GM19099 (cell line): ENCODE measurements around the gene DUS2.

Experiments
- POLR2A ChIP-seq: IDR thresholded peaks from 3 replicates; pipeline ENCODE4 v1.6.1; 2011; ENCODE audit warnings: low read depth; ENCODE audit not compliant: insufficient read length; ENCODE audit errors: extremely low read depth

Gene DUS2

DNA sequence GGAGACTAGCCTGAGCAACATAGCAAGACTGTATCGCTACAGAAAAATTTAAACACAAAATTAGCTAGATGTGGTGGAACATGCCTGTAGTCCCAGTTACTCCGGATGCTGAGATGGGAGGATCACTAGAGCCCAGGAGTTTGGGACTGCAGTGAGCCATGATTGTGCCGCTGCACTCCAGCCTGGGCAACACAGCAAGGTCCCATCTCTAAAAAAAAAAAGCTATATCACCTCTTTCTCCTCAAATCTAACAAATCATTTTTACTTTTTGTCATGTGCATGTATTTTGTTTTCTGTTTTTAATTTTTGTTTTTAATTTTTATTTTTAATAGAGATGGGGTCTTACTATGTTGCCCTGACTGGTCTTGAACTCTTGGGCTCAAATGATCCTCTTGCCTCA, 5.9 kb downstream of the DUS2 start:
- no peak for TF ChIP-seq POLR2A

DNA sequence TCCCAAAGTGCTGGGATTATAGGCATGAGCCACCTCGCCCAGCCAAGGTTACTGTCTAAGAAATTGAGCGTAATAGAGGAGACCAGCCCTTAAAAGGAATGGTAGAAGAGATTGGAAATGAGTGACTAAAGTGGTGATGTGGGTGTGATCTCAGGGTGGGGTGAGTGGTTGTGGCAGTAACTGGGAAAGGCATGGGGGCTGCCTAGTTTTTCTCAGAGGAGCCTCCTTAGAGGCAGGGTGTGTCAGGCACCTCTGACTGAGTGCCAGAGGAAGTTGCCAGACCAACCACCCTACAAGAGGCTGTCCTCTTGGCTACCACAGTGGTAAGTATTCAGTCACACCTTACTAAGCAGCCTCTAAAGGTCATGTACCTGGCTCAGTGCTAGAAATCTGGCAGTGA, 8.9 kb downstream of the DUS2 start:
- no peak for TF ChIP-seq POLR2A

DNA sequence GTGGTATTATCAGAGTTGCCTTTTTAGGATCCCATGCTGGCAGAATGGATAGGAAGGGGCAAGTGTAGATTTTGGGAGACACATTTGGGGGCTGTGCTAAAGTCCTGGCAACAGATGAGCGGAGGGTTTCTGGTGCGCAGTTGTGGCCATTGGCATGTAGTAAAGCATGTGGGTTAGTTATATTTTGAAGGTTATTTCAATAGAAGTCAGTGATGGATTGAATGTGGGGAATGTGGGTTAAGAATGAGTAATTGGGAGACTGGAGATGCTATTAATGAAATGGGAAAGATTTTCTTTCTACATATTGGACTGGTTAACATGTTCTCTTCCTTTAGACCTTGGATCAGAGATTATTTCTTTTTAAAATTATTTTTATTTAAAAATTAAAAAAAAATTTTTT, 10.0 kb downstream of the DUS2 start:
- TF ChIP-seq POLR2A = no peak

DNA sequence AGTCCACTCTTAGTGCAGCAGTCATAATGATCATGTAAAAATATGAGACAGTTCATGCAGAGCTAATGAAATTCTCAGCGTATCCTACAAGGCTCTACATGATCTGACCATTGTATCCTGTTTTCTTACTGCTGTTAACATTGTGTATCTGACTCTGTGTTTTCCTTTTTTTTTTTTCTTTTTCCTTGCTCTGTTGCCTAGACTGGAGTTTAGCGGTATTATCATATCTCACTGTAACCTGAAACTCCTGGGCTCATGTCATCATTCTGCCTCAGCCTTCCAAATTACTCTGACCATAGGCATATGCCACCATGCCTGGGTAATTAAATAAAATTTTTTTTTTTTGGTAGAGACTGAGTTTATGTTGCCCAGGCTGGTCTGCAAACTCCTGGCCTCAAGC, 12.1 kb downstream of the DUS2 start:
- TF ChIP-seq POLR2A = no peak

DNA sequence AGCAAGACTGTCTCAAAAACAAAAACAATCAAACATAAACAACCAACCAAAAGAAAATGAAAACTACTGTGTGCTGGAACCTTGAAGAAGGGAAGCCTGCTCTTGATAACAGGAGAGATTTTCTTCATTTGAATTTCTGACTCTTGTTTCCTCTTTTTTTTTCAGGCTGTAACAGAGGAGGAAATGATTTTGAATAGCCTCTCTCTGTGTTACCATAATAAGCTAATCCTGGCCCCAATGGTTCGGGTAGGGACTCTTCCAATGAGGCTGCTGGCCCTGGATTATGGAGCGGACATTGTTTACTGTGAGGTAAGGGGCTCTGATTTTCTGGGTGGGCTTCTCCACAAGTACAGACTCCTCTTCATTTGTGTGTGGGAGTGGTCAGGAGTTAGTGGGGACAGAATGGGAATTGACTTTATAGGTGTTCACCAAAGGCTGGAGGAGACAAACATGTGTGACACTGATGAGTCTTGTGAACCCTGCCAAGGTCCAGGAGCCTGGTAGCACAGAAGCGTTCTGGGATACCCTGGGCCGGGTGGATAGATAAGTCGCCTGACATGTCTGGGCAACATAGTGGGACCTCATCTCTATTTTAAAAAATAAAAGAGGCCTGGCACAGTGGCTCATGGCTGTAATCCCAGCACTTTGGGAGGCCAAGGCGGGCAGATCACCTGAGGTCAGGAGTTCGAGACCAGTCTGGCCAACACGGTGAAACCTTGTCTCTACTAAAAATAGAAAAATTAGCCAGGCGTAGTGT, 14.9 kb downstream of the DUS2 start:
- peak; percentile 40 for TF ChIP-seq POLR2A

DNA sequence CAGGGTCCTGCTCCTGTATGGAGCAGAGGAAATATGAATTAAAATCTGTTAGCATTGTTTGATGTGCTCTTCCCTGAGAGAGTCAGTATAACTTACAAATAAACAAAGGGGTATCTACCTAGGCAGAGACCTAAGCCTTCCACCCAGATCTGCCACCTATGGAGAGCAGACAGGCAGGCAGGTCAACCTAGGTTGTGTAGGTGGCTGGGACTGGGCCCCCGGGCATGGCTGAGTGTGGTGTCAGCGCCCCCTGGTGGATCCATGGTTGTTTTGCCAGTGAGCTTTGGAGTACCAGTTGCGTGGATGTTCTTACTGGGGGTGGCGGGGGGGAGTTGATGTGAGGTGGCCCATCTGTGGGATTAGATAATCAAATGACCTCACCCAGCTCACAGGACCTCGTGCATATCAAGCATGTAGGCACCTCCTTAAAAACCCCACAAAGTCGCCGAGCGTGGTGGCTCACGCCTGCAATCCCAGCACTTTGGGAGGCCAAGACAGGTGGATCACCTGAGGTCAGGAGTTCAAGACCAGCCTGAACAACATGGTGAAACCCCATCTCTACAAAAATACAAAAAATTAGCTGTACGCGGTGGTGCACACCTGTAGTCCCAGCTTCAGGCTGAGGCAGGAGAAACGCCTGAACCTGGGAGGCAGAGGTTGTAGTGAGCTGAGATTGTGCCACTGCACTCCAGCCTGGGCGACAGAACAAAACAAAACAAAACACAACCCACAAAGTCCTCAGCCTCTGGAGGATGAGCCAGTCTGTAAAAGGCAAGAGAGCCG, 17.6 kb downstream of the DUS2 start:
- no peak for TF ChIP-seq POLR2A

DNA sequence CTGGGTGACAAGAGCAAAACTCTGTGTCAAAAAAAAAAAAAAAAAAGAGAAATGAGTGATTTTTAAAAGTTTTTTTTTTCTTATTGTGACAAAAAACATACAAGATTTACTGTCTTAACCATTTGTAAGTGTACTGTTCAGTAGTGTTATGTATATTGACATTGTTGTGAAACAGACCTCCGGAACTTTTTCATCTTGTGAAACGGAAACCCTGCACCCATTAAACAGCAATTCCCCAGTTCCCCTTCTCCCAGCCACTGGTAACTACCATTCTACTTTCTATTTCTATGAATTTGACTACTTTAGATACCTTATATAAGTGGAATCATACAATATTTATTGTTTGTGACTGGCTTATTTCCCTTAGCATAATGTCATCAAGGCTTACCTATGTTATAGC, 18.7 kb downstream of the DUS2 start:
- no peak for TF ChIP-seq POLR2A

DNA sequence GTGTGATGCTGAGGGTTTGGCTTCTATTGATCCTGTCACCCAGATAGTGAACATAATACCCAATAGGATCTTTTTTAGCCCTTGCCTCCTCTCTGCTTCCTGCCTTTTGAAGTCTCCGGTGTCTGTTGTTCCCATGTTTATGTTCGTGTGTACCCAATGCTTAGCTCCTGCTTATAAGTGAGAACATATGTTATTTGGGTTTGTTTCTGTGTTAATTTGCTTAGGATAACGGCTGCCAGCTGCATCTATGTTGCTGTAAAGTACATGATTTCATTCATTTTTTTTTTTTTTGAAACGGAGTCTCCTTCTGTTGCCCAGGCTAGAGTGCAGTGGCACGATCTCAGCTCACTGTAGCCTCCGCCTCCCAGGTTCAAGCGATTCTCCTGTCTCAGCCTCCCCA, 23.0 kb downstream of the DUS2 start:
- no peak for TF ChIP-seq POLR2A

DNA sequence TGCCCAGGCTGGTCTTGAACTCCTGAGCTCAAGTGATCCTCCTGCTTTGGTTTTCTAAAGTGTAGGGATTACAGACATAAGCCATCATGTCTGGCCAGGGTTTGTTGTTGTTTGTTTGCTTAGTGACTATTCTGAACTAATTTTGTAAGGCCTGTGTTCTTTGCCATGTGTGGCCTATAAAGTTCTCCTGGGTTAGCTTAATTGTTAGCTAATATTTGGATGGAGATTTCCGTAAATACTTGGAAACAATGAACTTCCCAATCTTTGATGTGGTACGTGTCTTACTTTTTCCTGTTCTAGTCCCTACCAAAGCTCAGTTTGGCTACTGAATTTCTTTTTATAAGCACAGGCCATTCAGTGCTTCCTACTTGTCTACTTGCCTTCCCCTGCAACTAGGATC, 24.9 kb downstream of the DUS2 start:
- TF ChIP-seq POLR2A = no peak

DNA sequence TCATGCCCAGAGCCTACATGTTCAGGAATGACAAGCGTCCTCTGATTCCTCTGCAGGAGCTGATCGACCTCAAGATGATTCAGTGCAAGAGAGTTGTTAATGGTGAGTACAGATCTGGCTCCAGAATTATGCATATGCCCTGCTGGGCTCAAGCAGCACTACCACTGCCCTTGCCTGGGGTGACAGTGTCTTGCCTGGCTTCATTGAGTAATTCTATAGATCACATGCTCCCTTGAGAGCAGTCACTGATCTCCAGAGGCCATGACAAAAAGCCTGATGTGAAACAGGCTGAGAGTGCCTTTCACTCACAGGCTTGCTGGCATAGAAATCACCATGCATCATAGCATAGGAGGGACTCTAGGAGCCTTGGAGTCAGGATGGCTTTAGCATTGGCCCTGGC, 26.4 kb downstream of the DUS2 start:
- TF ChIP-seq POLR2A = no peak

DNA sequence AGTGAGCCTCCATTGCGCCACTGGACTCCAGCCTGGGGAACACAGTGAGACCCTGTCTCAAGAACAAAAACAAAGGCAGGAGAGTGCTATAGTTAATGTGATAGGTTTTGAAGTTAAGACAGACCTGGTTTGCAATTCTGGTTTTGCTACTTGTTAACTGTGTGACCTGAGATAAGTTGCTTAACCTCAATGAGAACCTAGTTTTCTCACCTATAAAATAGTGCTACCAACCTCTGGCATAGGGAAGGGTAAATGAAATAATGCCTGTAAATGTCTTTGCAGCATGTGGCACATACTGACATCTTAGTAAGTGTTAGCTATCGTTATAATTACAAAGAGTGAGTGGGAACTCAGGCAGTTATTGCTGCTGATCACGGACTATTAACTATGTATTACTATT, 32.3 kb downstream of the DUS2 start:
- TF ChIP-seq POLR2A = no peak

DNA sequence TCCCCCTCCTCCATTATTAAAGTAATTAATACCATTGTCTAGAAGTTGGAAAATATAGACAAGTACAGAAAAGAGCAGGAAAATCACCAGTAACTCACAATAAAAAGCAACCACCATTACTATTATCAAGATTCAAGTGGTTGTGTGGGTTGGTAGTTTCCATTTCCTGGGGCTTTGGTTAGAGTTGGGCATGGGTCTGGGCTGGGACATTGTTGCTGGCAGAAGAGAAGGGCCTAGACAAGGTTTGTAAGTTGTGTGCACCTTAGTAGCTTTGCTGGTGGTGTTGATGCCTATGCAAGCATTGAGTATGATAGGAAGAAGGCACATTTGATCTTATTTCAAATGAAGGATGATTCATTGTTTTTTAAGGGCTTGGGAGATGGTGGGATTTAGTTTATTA, 36.7 kb downstream of the DUS2 start:
- no peak for TF ChIP-seq POLR2A

DNA sequence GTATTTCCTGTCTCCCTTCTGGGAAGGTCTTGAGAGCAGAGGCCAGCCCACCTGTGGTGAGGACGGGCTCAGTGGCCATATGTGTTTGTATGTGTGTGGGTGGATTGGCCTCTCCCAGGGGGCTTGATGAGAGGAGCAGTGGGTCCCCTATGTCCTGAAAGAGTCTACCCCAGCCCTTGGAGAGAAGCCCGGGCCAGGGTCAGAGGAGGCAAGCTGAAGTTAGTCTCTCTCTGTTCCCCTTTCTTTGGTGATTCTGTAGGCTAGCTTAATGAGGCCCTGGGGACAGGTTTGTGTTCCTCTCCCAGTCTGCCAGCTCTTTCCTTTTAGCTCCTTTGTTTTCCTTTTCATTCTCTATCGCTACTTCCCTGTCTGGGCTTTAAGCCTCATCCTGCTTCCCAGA, 38.3 kb downstream of the DUS2 start:
- TF ChIP-seq POLR2A = no peak

DNA sequence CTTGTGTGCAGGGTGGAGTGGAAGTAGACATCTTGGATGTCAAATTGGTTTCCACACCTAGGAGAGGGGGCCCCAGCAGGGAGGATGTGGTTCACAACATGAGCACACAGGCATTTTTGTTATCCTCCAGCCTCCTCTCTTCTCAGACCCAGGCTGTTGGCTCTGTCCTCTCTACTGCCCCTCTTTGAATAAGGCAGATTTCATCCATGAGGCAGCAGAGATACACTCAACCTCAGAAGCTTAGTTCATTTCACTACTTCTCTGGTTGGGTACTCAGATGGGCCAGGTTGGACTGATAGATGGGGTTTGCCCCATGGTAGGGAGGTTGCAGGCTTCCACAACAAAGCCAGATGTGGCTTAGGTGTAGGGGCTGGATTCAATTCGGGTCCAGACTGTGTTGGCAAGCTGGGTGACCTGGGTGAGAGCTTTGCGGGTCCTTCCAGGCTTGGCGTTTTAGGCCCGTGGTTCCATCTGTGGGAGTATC, 39.9 kb downstream of the DUS2 start:
- no peak for TF ChIP-seq POLR2A

DNA sequence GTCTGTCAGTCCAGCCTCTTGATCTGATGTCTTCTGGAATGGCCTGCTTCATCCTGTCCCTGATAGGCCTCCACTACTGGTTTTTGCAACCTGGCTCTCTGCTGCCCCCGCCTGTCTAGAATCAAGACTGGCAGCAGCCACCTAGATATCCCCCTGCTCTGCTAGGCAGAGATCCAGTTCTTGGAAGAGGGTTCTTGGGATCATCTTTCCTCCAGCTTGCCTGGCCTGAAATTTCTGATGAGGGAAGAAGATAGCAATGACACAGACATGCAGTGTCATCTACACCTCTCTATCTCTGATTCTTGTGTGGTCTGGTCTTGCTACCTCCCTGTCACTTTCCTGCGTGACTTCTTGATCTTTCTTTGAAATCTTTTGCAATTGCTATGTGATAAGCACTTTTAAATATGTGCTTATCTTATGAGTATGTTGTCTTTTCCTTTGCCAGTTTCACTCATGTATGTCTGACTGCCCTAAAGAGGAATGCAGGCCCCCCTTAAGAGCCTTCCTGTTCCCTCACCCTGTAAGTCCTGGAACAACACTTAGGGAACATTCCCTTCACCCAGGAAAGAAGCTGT, 41.8 kb downstream of the DUS2 start:
- TF ChIP-seq POLR2A = no peak
